Gastroesophageal sphincter (tissue), 4 donors: Measurements from ENCODE around the gene RAF1. TPM values are rescaled to one million over a fixed set of nuclear protein-coding genes. Genes with fewer than 3 reads are reported as not detected.
"Not testable (repeated sequence)": the region's sequence is repeated elsewhere in the genome, so short reads cannot be mapped to it uniquely, and the experiment has no call there.

ENCODE experiments used
- ATAC-seq: fragments of 150-250 bp; one replicate; pipeline ENCODE4 v1.9.1; 2016; ENCODE audit warnings: mild to moderate bottlenecking, moderate library complexity
- H3K27ac ChIP-seq, 4 donors: fragments of 200-600 bp; sonication (generic) in 3 of 4; 1 replicate in 3 of 4; 2 replicates in 1 of 4; pipeline ENCODE4 v1.5.1; 2016 to 2019
- H3K27me3 ChIP-seq: fragments of 200-600 bp; sonication (generic); one replicate; pipeline ENCODE4 v1.5.1; 2019
- H3K36me3 ChIP-seq, 2 donors: fragments of 200-600 bp; sonication (generic); one replicate each; pipeline ENCODE4 v1.5.1; 2019; ENCODE audit warnings: control low read depth in 1 of 2
- H3K4me1 ChIP-seq, 3 donors: fragments of 200-600 bp; sonication (generic); 1 replicate in 2 of 3; 2 replicates in 1 of 3; pipeline ENCODE4 v1.5.1; 2016 to 2019; ENCODE audit warnings: control low read depth in 2 of 3
- H3K4me3 ChIP-seq, 2 donors: fragments of 200-600 bp; sonication (generic); one replicate each; pipeline ENCODE4 v1.5.1; 2019; ENCODE audit warnings: mild to moderate bottlenecking in 1 of 2, moderate library complexity in 1 of 2
- H3K9me3 ChIP-seq, 3 donors: fragments of 200-600 bp; sonication (generic); one replicate each; pipeline ENCODE4 v1.5.1; 2017 to 2019; ENCODE audit warnings: control low read depth in 2 of 3
- CTCF ChIP-seq, 4 experiments: fragments of 200-600 bp in 2 of 4; fragments of 450-650 bp in 2 of 4; sonication (generic) in 1 of 4; IDR thresholded peaks; one replicate each; pipeline ENCODE4 v1.5.1; 2017 to 2019; ENCODE audit warnings: antibody characterized with exemption in 4 of 4, mild to moderate bottlenecking in 2 of 4, moderate library complexity in 2 of 4
- EP300 ChIP-seq: sonication (generic); formaldehyde crosslinking; IDR thresholded peaks from one replicate; pipeline ENCODE4 v1.6.1; 2017; ENCODE audit warnings: antibody characterized with exemption, mild to moderate bottlenecking
- POLR2A ChIP-seq, 2 donors: fragments of 450-650 bp; IDR thresholded peaks; one replicate each; pipeline ENCODE4 v1.6.1; 2017; ENCODE audit warnings: antibody characterized with exemption in 2 of 2, mild to moderate bottlenecking in 2 of 2, moderate library complexity in 1 of 2
- POLR2AphosphoS5 ChIP-seq: sonication (generic); formaldehyde crosslinking; IDR thresholded peaks from one replicate; pipeline ENCODE4 v1.6.1; 2017; ENCODE audit warnings: antibody characterized with exemption
- WGBS, 2 donors: methylation state at CpG; one replicate each; pipeline ENCODE4 v1.1.5; 2018; ENCODE audit warnings: low coverage in 1 of 2; 5-methylcytosine and 5-hydroxymethylcytosine counted together
- total RNA-seq, 4 donors: library from RNA; depleted of rRNA; stranded (reverse); fragments of >200 nt; gene quantifications; one replicate each; pipeline ENCODE4 v1.1.0, GENCODE V29; 2016

RAF1 gene
- total RNA-seq, 4 donors from 2014 or later: 115 to 146 (median 130) TPM

- no peak overlapping the region for H3K4me3 ChIP-seq
- 36 to 51% methylated on average over 3 to 4 of the region's 4 CpGs for WGBS, 2 donors
- no peaks in the 10 kb centered on the region for H3K27me3 ChIP-seq
- no peak for TF ChIP-seq POLR2A (IDR thresholded peaks at IDR 0.05)
- TF ChIP-seq EP300: no peak
- TF ChIP-seq POLR2AphosphoS5: no peak
- TF ChIP-seq CTCF (IDR thresholded peaks at IDR 0.05): no peak
- ATAC-seq: no peak
- peaks cover 0 to 85% (median 6%) of the 10 kb centered on the region in 3 donors for H3K4me1 ChIP-seq
- no peak overlapping the region for H3K27ac ChIP-seq
- H3K36me3 ChIP-seq: no peaks in the 10 kb centered on the region
- no peaks in the 10 kb centered on the region for H3K9me3 ChIP-seq
Measured at GRCh38 chr3:12629560-12629959, 34.4 kb downstream of the RAF1 start.

GRCh38 chr3:12628813-12629212, 35.1 kb downstream of the RAF1 start:
- no peak overlapping the region for H3K4me3 ChIP-seq
- H3K27ac ChIP-seq: no peak overlapping the region
- peaks cover 0 to 93% (median 6%) of the 10 kb centered on the region in 3 donors for H3K4me1 ChIP-seq
- H3K9me3 ChIP-seq: no peaks in the 10 kb centered on the region
- WGBS, 2 donors: 88% methylated on average over 1 of the region's 1 CpG
- no peak for ATAC-seq
- TF ChIP-seq EP300: no peak
- TF ChIP-seq CTCF (IDR thresholded peaks at IDR 0.05): no peak
- no peak for TF ChIP-seq POLR2A (IDR thresholded peaks at IDR 0.05)
- TF ChIP-seq POLR2AphosphoS5: no peak
- no peaks in the 10 kb centered on the region for H3K36me3 ChIP-seq
- no peaks in the 10 kb centered on the region for H3K27me3 ChIP-seq

GRCh38 chr3:12627370-12627769, 36.5 kb downstream of the RAF1 start:
- Histone ChIP-seq H3K9me3 (no peaks in the 10 kb centered on the region), H3K27me3 (no peaks in the 10 kb centered on the region), H3K27ac (no peak overlapping the region), H3K4me3 (no peak overlapping the region), H3K36me3 (no peaks in the 10 kb centered on the region), H3K4me1 (peaks cover 0 to 93% (median 6%) of the 10 kb centered on the region in 3 donors)
- no peak for ATAC-seq
- WGBS, 2 donors: 20 to 28% methylated on average over 4 of the region's 4 CpGs
- TF ChIP-seq POLR2A (IDR thresholded peaks at IDR 0.05) (no peak), EP300 (no peak), POLR2AphosphoS5 (no peak), CTCF (IDR thresholded peaks at IDR 0.05) (no peak)

GRCh38 chr3:12624964-12625363, 39.0 kb downstream of the RAF1 start:
- H3K27ac ChIP-seq, H3K9me3 ChIP-seq, H3K4me3 ChIP-seq, H3K36me3 ChIP-seq, H3K27me3 ChIP-seq, ATAC-seq: not testable (repeated sequence)
- 81 to 95% methylated on average over 3 of the region's 3 CpGs for WGBS, 2 donors
- peaks cover 0 to 95% (median 8%) of the 10 kb centered on the region in 3 donors for H3K4me1 ChIP-seq

- peaks cover 0 to 87% (median 3%) of the 10 kb centered on the region in 3 donors for H3K4me1 ChIP-seq
- WGBS, 2 donors: 93 to 100% methylated on average over 2 to 4 of the region's 5 CpGs
Measured at GRCh38 chr3:12624056-12624455, 39.9 kb downstream of the RAF1 start.

More at GRCh38 chr3:12624056-12624455, 39.9 kb downstream of the RAF1 start:
- ATAC-seq: no peak
- TF ChIP-seq POLR2A (IDR thresholded peaks at IDR 0.05) (no peak), POLR2AphosphoS5 (no peak), EP300 (no peak), CTCF (IDR thresholded peaks at IDR 0.05) (no peak)
- no peaks in the 10 kb centered on the region for H3K36me3 ChIP-seq
- no peaks in the 10 kb centered on the region for H3K27me3 ChIP-seq
- H3K9me3 ChIP-seq: no peaks in the 10 kb centered on the region
- H3K4me3 ChIP-seq: no peak overlapping the region
- no peak overlapping the region for H3K27ac ChIP-seq
